ENCODE measurements around the gene IL18.
A peak's percentile ranks its signal among the peaks of the same experiment; 100 is the strongest.
"Not testable (repeated sequence)": the region's sequence is repeated elsewhere in the genome, so short reads cannot be mapped to it uniquely, and the experiment has no call there.

Gene IL18

GRCh38 chr11:112166562-112166961 is 2.7 kb upstream of the IL18 start:
- FAIRE-seq, result no peak

- no peak for FAIRE-seq
Observed at GRCh38 chr11:112165049-112165448, 1.2 kb upstream of the IL18 start.

- no peak for FAIRE-seq
Observed at GRCh38 chr11:112162761-112163546, 940 bp downstream of the IL18 start.

GRCh38 chr11:112162200-112162599 is 1.7 kb downstream of the IL18 start:
- FAIRE-seq, result not testable (repeated sequence)

- FAIRE-seq, result no peak
Observed at GRCh38 chr11:112161012-112161411, 2.9 kb downstream of the IL18 start.

GRCh38 chr11:112160091-112160848 is 3.6 kb downstream of the IL18 start:
- no peak for FAIRE-seq

GRCh38 chr11:112159098-112160065 is 4.5 kb downstream of the IL18 start:
- FAIRE-seq, result no peak

GRCh38 chr11:112156956-112157766 is 6.7 kb downstream of the IL18 start:
- peak; percentile 85 for FAIRE-seq

GRCh38 chr11:112156153-112156955 is 7.5 kb downstream of the IL18 start:
- FAIRE-seq, result no peak

- FAIRE-seq, result no peak
Observed at GRCh38 chr11:112150517-112150916, 13.4 kb downstream of the IL18 start.

- FAIRE-seq, result no peak
Observed at GRCh38 chr11:112143597-112143996, 20.3 kb downstream of the IL18 start.

GRCh38 chr11:112134473-112134872 is 29.4 kb downstream of the IL18 start:
- FAIRE-seq, result no peak

- FAIRE-seq, result no peak
Observed at GRCh38 chr11:112132737-112133136, 31.2 kb downstream of the IL18 start.

GRCh38 chr11:112129656-112130055 is 34.2 kb downstream of the IL18 start:
- FAIRE-seq, result no peak

GRCh38 chr11:112128483-112129121 is 35.3 kb downstream of the IL18 start:
- peak; percentile 41 for FAIRE-seq

- no peak for FAIRE-seq
Observed at GRCh38 chr11:112127056-112127455, 36.8 kb downstream of the IL18 start.

GRCh38 chr11:112123129-112123528 is 40.8 kb downstream of the IL18 start:
- FAIRE-seq, result no peak

- no peak for FAIRE-seq
Observed at GRCh38 chr11:112121981-112122615, 41.8 kb downstream of the IL18 start.

GRCh38 chr11:112118176-112118575 is 45.7 kb downstream of the IL18 start:
- no peak for FAIRE-seq

- FAIRE-seq, result no peak
Observed at GRCh38 chr11:112115386-112115785, 48.5 kb downstream of the IL18 start.

Measured in islet of Langerhans (tissue), 1 donor.